AML-193 (cell line): Measurements from ENCODE around the gene SMARCA4.

ENCODE experiments used
- DNase-seq, 2 experiments: peaks; one replicate each; lab custom pipeline; 2025; lab: John Stamatoyannopoulos, UW

The SMARCA4 gene

DNA sequence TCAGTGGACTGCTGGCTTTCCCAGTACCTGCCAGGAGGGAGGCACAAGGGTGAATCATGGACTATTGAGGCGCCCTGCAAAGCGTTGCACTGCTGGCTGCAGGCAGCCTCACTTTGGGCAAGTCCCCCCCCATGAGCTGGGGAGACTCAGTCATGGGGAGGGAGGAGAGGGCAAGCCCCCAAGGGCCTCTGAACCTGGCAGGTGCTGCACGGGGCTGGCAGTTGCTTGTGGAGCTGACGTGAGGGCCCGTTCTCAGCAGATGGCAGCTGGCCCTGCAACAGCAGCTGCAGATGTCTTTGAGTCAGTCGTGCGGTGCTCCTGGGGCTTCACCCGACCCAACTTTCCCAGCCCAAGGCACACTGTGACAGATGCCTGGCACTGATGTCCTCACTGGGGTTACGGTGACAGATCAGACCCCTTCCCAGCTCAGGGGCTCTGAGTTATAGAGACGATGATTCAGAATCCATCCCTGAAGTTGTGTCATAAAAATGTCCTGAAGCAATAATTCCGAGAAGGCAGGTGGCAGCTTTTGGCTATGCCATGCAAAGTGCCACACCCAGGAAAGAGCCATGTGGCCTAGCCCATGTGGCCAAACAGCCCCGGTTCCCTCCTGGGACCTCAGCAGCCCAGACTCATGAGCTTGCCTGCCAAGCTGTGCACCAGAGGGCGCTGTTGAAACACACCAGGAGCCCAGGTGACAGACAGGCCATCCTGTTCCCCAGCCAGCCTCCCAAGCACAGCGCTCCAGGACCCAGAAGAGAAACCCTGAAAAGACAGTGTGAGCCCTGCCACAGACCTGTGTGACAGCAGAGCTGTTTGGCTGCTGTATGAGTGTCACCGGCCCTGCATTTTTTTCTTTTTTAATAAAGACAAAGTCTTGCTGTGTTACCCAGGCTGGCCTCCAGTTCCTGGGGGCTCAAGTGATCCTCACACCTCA lies 74.9 kb downstream of the SMARCA4 start:
- peak; percentile 74 to 77 for DNase-seq

- DNase-seq, result no peak
Observed at GRCh38 chr19:11038511-11038910, 77.7 kb downstream of the SMARCA4 start.

DNA sequence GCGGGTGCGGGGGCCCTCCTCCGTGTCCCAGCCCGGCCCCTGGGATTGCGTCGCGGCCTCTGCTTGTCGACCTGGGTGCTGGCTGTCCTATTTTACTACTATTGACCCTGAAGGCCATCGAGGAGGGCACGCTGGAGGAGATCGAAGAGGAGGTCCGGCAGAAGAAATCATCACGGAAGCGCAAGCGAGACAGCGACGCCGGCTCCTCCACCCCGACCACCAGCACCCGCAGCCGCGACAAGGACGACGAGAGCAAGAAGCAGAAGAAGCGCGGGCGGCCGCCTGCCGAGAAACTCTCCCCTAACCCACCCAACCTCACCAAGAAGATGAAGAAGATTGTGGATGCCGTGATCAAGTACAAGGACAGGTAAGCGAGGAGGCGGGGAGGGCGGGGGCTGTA lies 80.4 kb downstream of the SMARCA4 start:
- DNase-seq, result no peak

DNA sequence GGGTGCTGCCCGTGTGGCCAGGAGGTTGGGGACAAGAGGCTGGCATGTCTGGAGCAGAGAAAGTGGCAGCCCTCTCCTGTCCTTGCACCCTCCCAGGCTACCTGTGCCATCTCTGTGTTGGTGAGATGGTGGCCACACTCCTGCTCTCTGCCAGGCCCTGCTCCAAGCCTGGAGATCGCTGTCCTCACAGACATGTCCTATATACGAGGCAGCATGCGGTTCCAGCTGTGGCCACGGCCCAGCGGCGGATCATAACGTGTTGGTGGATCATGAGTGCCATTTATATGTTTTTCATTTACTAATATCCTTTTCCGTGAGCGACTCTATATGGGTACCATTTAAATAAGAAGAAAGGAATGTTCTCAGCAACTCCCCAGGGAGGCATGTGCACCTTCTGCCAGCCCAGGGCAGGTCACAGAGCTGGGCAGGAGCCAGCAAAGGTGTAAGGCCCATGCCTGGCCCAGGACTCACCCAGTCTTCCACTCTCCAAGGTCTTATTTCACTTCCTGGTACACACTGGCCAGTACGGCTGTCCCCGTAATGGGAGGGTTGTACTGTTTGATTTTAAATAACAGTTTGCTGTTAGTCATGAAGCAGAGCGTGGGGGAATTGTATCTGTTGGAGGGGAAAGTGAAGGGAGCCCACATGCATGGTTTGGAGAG lies 81.3 kb downstream of the SMARCA4 start:
- DNase-seq, result no peak

DNA sequence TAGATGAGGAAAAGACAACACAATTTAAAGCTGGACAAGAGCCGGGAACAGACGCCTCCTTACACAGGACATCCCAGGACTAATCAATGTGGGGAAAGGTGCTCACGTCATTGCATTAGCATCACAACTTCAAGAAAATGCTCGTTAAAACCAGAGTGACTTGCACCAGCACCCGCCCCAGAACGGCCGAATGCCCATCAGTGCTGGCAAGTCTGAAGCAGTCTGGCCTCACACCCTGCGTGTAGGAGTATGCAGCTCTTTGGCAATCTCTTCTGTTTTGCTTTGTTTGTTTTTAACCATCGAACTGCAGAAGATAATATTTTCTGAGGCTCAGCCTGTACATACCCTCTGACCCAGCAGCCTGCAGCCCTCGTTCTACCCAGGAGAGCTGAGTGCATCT lies 83.6 kb downstream of the SMARCA4 start:
- no peak for DNase-seq

- no peak for DNase-seq
Observed at GRCh38 chr19:11045536-11045935, 84.7 kb downstream of the SMARCA4 start.

GRCh38 chr19:11046605-11047354 lies 86.0 kb downstream of the SMARCA4 start:
- DNase-seq, result no peak

GRCh38 chr19:11047866-11048265 lies 87.0 kb downstream of the SMARCA4 start:
- no peak for DNase-seq

- no peak for DNase-seq
Observed at GRCh38 chr19:11050323-11051114, 89.7 kb downstream of the SMARCA4 start.

- no peak for DNase-seq
Observed at GRCh38 chr19:11053817-11054195, 93.0 kb downstream of the SMARCA4 start.

DNA sequence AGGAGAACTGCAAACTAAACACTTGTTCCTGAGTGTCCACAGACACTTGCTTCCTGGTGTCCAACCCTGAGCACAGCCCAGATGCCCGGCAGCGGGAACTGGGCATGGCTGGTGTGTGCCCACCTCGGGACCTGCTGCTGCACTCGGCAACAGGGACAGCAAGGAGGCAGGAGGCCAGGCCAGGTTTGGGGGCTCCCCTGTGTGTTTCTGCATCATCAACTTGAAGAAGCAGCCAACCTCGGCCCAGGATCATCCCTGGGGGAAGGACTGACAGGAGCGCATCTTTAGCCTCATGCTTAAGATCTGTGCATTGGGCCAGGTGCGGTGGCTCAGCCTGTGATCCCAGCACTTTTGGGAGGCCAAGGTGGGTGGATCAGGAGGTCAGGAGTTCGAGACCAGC lies 93.4 kb downstream of the SMARCA4 start:
- DNase-seq, result no peak

DNA sequence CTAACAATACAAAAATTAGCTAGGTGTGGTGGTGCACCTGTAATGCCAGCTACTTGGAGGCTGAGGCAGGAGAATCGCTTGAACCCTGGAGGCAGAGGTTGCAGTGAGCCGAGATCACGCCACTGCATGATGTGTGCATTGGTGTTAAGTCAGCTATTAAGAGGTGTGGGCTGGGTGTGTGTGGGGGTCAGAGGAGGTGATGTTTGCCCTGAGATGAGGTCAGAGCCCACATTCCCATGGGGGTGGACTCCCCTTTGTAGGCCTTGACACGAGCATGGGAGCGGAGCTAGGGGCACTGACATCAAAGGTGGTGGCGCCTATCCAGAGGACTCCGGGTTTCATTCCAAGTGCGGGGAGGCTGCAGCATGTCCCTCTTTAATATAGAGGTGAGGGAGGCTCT lies 93.8 kb downstream of the SMARCA4 start:
- no peak for DNase-seq

DNA sequence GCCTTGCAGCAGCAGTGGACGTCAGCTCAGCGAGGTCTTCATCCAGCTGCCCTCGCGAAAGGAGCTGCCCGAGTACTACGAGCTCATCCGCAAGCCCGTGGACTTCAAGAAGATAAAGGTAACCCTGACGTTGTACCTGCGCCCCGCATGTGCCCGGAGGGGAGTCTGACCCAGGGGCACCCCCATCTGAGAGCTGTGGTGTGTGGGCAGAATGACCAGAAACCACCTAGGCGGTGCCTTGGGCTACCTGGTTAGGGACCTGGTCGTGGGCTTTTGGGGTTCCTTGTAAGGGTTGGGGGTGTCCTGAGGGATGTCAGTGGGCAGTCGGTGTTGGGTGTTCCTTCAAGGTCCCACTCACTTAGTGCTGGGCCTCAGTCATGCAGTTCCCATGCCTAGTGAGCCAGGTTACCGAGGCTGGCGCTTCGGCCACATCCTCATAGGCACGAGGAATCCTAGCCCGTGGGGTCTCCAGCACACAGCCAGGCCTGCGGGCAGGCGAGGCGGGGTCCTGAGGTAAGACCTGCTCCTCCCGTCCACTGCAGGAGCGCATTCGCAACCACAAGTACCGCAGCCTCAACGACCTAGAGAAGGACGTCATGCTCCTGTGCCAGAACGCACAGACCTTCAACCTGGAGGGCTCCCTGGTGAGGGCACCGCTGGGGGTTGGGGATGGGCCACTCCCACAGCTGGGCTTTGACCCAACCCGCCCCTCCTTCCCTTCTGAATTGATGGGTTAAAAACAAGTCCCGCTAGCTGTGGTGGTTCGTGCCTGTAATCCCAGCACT lies 97.6 kb downstream of the SMARCA4 start:
- no peak for DNase-seq

DNA sequence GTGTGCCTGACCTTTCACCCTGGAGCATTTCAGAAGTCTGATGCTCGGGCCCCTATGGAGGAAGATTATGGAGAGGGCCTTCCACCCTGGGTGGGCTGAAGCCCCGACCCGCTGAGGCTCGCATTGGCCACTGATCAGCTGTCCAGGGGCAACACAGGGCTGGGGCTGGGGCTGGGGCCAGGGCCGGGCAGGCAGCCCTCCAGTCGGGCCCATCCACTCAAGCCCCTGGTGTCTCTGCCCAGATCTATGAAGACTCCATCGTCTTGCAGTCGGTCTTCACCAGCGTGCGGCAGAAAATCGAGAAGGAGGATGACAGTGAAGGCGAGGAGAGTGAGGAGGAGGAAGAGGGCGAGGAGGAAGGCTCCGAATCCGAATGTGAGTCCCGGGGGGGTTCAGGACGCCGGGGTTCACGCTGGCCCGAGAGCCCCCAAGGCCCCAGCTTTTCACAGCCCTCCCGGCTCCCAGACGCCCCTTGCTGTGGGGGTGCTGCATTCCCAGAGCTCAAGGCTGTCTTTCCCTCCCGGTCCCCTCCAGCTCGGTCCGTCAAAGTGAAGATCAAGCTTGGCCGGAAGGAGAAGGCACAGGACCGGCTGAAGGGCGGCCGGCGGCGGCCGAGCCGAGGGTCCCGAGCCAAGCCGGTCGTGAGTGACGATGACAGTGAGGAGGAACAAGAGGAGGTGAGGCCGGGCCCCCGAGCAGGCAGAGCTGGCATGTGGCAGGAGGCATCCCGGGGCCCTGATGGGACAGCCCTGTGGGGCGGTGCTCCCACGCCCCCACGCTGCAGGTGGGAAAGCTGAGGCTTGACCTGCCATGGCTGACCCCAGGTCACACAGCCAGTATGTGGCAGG lies 98.9 kb downstream of the SMARCA4 start:
- DNase-seq, result no peak

DNA sequence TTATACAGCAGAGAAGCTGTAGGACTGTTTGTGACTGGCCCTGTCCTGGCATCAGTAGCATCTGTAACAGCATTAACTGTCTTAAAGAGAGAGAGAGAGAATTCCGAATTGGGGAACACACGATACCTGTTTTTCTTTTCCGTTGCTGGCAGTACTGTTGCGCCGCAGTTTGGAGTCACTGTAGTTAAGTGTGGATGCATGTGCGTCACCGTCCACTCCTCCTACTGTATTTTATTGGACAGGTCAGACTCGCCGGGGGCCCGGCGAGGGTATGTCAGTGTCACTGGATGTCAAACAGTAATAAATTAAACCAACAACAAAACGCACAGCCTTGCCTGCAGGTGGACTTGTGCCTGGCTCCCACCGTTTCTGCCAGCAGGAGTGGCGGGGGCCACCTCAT lies 101.1 kb downstream of the SMARCA4 start:
- no peak for DNase-seq

DNA sequence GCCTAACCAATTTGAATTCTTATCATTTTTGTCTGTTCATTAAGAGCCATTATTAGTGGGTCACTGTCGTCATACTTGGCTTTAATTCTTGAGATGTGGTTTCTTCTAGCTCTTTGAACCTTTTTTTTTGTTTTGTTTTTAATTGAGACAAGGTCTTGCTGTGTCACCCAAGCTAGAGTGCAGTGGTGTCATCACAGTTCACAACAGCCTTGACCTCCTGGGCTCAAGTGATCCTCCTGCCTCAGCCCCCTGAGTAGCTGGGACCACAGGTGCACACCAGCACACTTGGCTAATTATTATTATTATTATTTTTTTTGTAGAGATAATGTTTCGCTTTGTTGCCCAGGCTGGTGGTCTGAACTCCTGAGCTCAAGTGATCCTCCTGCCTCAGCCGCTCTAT lies 102.6 kb downstream of the SMARCA4 start:
- no peak for DNase-seq

- no peak for DNase-seq
Observed at GRCh38 chr19:11064831-11065303, 104.0 kb downstream of the SMARCA4 start.

- DNase-seq, result no peak
Observed at GRCh38 chr19:11066326-11066725, 105.5 kb downstream of the SMARCA4 start.

DNA sequence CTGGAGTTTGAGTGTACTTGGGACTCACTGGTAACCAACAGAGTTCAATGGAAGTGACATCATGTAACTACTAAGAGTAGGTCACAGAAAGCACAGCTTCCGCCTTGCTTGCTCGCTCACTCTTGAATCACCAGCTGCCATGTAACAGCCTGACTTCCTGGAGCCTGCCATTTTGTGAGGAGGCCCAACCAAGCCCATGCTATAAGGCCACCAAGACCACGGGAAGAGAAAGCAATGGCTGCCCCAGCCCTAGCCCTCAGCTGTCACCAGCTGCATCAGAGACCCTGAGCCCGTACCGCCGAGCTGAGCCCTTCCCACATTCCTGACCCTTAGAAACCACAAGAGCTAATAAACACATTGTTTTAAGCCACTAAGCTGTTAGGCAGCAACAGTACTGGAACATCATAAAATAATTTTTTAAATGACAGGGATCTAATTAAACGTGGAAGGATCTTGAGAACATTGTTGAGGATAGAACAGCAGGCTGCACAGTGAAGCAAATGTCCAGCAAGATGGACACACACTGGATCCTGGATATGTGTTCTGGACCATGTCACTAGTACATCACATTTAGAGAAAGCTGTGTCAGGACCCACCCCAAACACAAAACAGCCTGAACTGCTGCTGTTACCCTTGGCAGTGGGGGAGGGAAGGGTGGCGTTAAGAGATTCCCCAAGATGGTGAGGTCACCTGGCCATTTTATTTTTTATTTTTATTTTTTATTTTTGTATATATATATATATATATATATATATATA lies 106.7 kb downstream of the SMARCA4 start:
- no peak for DNase-seq
